ENCODE data around the gene TREX2. TPM values are rescaled to one million over a fixed set of nuclear protein-coding genes. Genes with fewer than 3 reads are reported as not detected.

The TREX2 gene
- polyA plus RNA-seq, 1 donor (not counting 4 experiments of a cell fraction or from before 2014, with no cell fraction given): 0.31 TPM

DNA sequence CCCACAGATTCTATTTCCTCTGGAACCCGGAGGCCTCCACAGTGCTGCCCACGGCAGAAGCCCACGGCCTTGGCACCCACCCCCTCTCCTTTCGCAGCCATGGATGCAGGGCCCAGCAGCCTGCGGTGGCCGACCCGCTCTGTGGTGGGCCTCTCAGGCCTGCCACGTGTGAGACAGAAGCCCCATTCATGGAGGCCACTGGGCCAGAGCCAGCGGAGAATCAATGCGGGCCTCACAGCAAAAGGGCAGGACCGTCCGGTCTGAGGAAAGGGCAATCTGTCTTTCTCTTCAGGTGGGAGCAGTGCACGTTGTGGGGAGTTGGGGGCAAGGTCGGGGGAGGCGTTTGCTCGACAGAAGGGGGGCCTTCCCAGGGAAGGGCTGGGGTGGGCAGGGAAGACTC lies 32.9 kb upstream of the TREX2 start:
- H3K4me1 ChIP-seq (ENCODE audit: control insufficient read depth, extremely low read depth, insufficient read depth, low read length): peaks cover 5% of the 10 kb centered on the region
- H3K9me1 ChIP-seq (ENCODE audit: control insufficient read depth, extremely low read depth, insufficient read depth, low read length): no peaks in the 10 kb centered on the region
- H4K20me1 ChIP-seq (ENCODE audit: control insufficient read depth, extremely low read depth, insufficient read depth, low read length): no peaks in the 10 kb centered on the region
- no peak for FAIRE-seq
- H2AFZ ChIP-seq (ENCODE audit: control insufficient read depth, low read length): no peak overlapping the region
- dilution Hi-C loops (cut with MboI; ENCODE audit: extremely low pct_ligation_motif_present, low sequenced_read_pairs): no loop called here
- no peaks in the 10 kb centered on the region for H3K9me3 ChIP-seq (ENCODE audit: control insufficient read depth, low read depth, low read length)
- TF ChIP-seq EZH2 (IDR thresholded peaks at IDR 0.05; ENCODE audit: low read length) (no peak), CTCF (optimal IDR thresholded peaks at IDR 0.05 in 1 of 3, IDR thresholded peaks at IDR 0.05 in 1 of 3, conservative IDR thresholded peaks at IDR 0.05 in 1 of 3; ENCODE audit: extremely low read depth in 1 of 3, insufficient read depth in 2 of 3, low read length in 3 of 3) (no peak)
- no peak overlapping the region for H3K9ac ChIP-seq (ENCODE audit: control insufficient read depth, extremely low read depth, insufficient read depth, low read length)
- H3K4me2 ChIP-seq (ENCODE audit: control insufficient read depth, extremely low read depth, insufficient read depth, low read depth, low read length): no peak overlapping the region
- no peaks in the 10 kb centered on the region for H3K36me3 ChIP-seq (ENCODE audit: control insufficient read depth in 2 of 2, extremely low read depth in 1 of 2, insufficient read depth in 2 of 2, low read length in 2 of 2)
- peaks cover 3% of the 10 kb centered on the region for H3K27me3 ChIP-seq (ENCODE audit: control insufficient read depth, extremely low read depth, insufficient read depth, low read length)
- no peak for DNase-seq (ENCODE audit: low read depth, low spot score)
- H3K27ac ChIP-seq (ENCODE audit: control insufficient read depth, insufficient read depth, low read length): no peak overlapping the region
- no peak overlapping the region for H3K4me3 ChIP-seq (ENCODE audit: control insufficient read depth in 2 of 3, extremely low read depth in 1 of 3, insufficient read depth in 2 of 3, low read depth in 1 of 3, low read length in 3 of 3)
- no peaks in the 10 kb centered on the region for H3K79me2 ChIP-seq (ENCODE audit: control insufficient read depth, insufficient read depth, low read length)

- peaks cover 5% of the 10 kb centered on the region for H3K4me1 ChIP-seq (ENCODE audit: control insufficient read depth, extremely low read depth, insufficient read depth, low read length)
- H2AFZ ChIP-seq (ENCODE audit: control insufficient read depth, low read length): no peak overlapping the region
- H3K27me3 ChIP-seq (ENCODE audit: control insufficient read depth, extremely low read depth, insufficient read depth, low read length): peaks cover 3% of the 10 kb centered on the region
- FAIRE-seq (no peak), DNase-seq (ENCODE audit: low read depth, low spot score) (no peak)
- H3K9ac ChIP-seq (ENCODE audit: control insufficient read depth, extremely low read depth, insufficient read depth, low read length): no peak overlapping the region
- no peaks in the 10 kb centered on the region for H3K36me3 ChIP-seq (ENCODE audit: control insufficient read depth in 2 of 2, extremely low read depth in 1 of 2, insufficient read depth in 2 of 2, low read length in 2 of 2)
- no peak overlapping the region for H3K27ac ChIP-seq (ENCODE audit: control insufficient read depth, insufficient read depth, low read length)
- no peak for TF ChIP-seq EZH2 (IDR thresholded peaks at IDR 0.05; ENCODE audit: low read length)
- TF ChIP-seq CTCF (optimal IDR thresholded peaks at IDR 0.05 in 1 of 3, IDR thresholded peaks at IDR 0.05 in 1 of 3, conservative IDR thresholded peaks at IDR 0.05 in 1 of 3; ENCODE audit: extremely low read depth in 1 of 3, insufficient read depth in 2 of 3, low read length in 3 of 3): no peak
- H4K20me1 ChIP-seq (ENCODE audit: control insufficient read depth, extremely low read depth, insufficient read depth, low read length): no peaks in the 10 kb centered on the region
- no peaks in the 10 kb centered on the region for H3K79me2 ChIP-seq (ENCODE audit: control insufficient read depth, insufficient read depth, low read length)
- H3K9me1 ChIP-seq (ENCODE audit: control insufficient read depth, extremely low read depth, insufficient read depth, low read length): no peaks in the 10 kb centered on the region
- dilution Hi-C loops (cut with MboI; ENCODE audit: extremely low pct_ligation_motif_present, low sequenced_read_pairs): no loop called here
- no peaks in the 10 kb centered on the region for H3K9me3 ChIP-seq (ENCODE audit: control insufficient read depth, low read depth, low read length)
- no peak overlapping the region for H3K4me3 ChIP-seq (ENCODE audit: control insufficient read depth in 2 of 3, extremely low read depth in 1 of 3, insufficient read depth in 2 of 3, low read depth in 1 of 3, low read length in 3 of 3)
- H3K4me2 ChIP-seq (ENCODE audit: control insufficient read depth, extremely low read depth, insufficient read depth, low read depth, low read length): no peak overlapping the region
Observed at GRCh38 chrX:153477901-153478300, 32.0 kb upstream of the TREX2 start.
